ENCODE results near the gene FXYD6. TPM values are rescaled to one million over a fixed set of nuclear protein-coding genes. Genes with fewer than 3 reads are reported as not detected.
A peak's percentile ranks its signal among the peaks of the same experiment; 100 is the strongest.

FXYD6 gene
- polyA plus RNA-seq, 1 of the 3 experiments (the other 2 are of a cell fraction) = 1.4 TPM

- Histone ChIP-seq H3K79me2 (ENCODE audit: insufficient read depth) (no peaks in the 10 kb centered on the region), H2AFZ (ENCODE audit: low read depth) (no peak overlapping the region), H3K36me3 (replicated peaks in 1 of 2; ENCODE audit: control insufficient read depth in 1 of 2, insufficient read depth in 2 of 2, low read length in 1 of 2) (no peaks in the 10 kb centered on the region), H3K9me2 (no peaks in the 10 kb centered on the region), H3K9ac (no peak overlapping the region), H3K4me2 (no peak overlapping the region), H4K20me1 (ENCODE audit: insufficient read depth) (no peaks in the 10 kb centered on the region), H3K27me3 (ENCODE audit: insufficient read depth) (peaks cover 11% of the 10 kb centered on the region; the same call in 1 of the 2 replicates), H3F3A (replicated peaks; ENCODE audit: insufficient read depth) (no peaks in the 10 kb centered on the region), H3K9me3 (no peaks in the 10 kb centered on the region), H3K27ac (ENCODE audit: low read depth in 2 of 2, low read length in 1 of 2) (peak overlapping the region in 1 of 2 experiments; percentile 34; a peak in 1 of 4 replicates), H3K4me1 (ENCODE audit: control insufficient read depth in 1 of 2, insufficient read depth in 2 of 2, low read depth in 1 of 2, low read length in 1 of 2) (peaks cover 0 to 38% of the 10 kb centered on the region in 2 experiments; a peak in 1 of 4 replicates), H3K4me3 (ENCODE audit: low read depth in 2 of 2, low read length in 1 of 2) (no peak overlapping the region)
- ChIA-PET POLR2A (no interaction called here), CTCF (interaction anchor here (1.4 to 5.5 kb wide), 3 partner anchors 25 to 443 kb away, joined by 5 to 33 read pairs (median 27); no protein-coding TSS in a partner anchor)
- DNase-seq = no peak
- WGBS (ENCODE audit: low lambda C conversion rate) = 59% methylated on average over 13 of the region's 17 CpGs
- TF ChIP-seq SMC3 (IDR thresholded peaks at IDR 0.05; ENCODE audit: low read depth, low read length) = no peak
- TF ChIP-seq FOXJ3 (CRISPR knock-in tag; IDR thresholded peaks at IDR 0.05) = no peak
- no peak for TF ChIP-seq GABPA (IDR thresholded peaks at IDR 0.05; ENCODE audit: low read depth)
- TF ChIP-seq, protein P1, sequence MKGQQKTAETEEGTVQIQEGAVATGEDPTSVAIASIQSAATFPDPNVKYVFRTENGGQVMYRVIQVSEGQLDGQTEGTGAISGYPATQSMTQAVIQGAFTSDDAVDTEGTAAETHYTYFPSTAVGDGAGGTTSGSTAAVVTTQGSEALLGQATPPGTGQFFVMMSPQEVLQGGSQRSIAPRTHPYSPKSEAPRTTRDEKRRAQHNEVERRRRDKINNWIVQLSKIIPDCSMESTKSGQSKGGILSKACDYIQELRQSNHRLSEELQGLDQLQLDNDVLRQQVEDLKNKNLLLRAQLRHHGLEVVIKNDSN (IDR thresholded peaks at IDR 0.05; ENCODE audit: borderline replicate concordance, low read depth) = no peak
- no peak for TF ChIP-seq RFX5 (IDR thresholded peaks at IDR 0.05; ENCODE audit: low read length)
- TF ChIP-seq MXI1 (IDR thresholded peaks at IDR 0.05; ENCODE audit: low read depth, low read length) = no peak
- no peak for TF ChIP-seq RAD21 (IDR thresholded peaks at IDR 0.05; ENCODE audit: low read length)
- TF ChIP-seq EZH2phosphoT487 (IDR thresholded peaks at IDR 0.05; ENCODE audit: borderline replicate concordance, low read depth) = no peak
- no peak for TF ChIP-seq MEF2A (IDR thresholded peaks at IDR 0.05; ENCODE audit: borderline replicate concordance, low read depth)
- no peak for TF ChIP-seq JUND (IDR thresholded peaks at IDR 0.05)
- TF ChIP-seq GATA2 (CRISPR knock-in tag; IDR thresholded peaks at IDR 0.05) = no peak
These were observed 7.5 kb downstream of the FXYD6 start for GRCh38 chr11:117868815-117869561.

- no peaks in the 10 kb centered on the region for H3K79me2 ChIP-seq (ENCODE audit: insufficient read depth)
- no peak overlapping the region for H3K9ac ChIP-seq
- no peak overlapping the region for H2AFZ ChIP-seq (ENCODE audit: low read depth)
- no peak overlapping the region for H3K4me3 ChIP-seq (ENCODE audit: low read depth in 2 of 2, low read length in 1 of 2)
- POLR2A ChIA-PET = no interaction called here
- H3K27ac ChIP-seq (ENCODE audit: low read depth in 2 of 2, low read length in 1 of 2) = no peak overlapping the region
- H3K4me2 ChIP-seq = no peak overlapping the region
- WGBS (ENCODE audit: low lambda C conversion rate) = 54% methylated on average over 11 of the region's 11 CpGs
- H3K36me3 ChIP-seq (replicated peaks in 1 of 2; ENCODE audit: control insufficient read depth in 1 of 2, insufficient read depth in 2 of 2, low read length in 1 of 2) = no peaks in the 10 kb centered on the region
- peaks cover 0 to 38% of the 10 kb centered on the region in 2 experiments; a peak in 1 of 4 replicates for H3K4me1 ChIP-seq (ENCODE audit: control insufficient read depth in 1 of 2, insufficient read depth in 2 of 2, low read depth in 1 of 2, low read length in 1 of 2)
- H3K9me2 ChIP-seq = no peaks in the 10 kb centered on the region
- no peaks in the 10 kb centered on the region for H3F3A ChIP-seq (replicated peaks; ENCODE audit: insufficient read depth)
- H4K20me1 ChIP-seq (ENCODE audit: insufficient read depth) = no peaks in the 10 kb centered on the region
- DNase-seq = no peak
- CTCF ChIA-PET = interaction anchor here (1.3 to 5.5 kb wide), 3 partner anchors 24 to 185 kb away, joined by 3 to 33 read pairs (median 9); no protein-coding TSS in a partner anchor
- no peak for TF ChIP-seq POLR2AphosphoS5 (IDR thresholded peaks at IDR 0.05; ENCODE audit: low read depth, low read length)
- TF ChIP-seq, protein P2, sequence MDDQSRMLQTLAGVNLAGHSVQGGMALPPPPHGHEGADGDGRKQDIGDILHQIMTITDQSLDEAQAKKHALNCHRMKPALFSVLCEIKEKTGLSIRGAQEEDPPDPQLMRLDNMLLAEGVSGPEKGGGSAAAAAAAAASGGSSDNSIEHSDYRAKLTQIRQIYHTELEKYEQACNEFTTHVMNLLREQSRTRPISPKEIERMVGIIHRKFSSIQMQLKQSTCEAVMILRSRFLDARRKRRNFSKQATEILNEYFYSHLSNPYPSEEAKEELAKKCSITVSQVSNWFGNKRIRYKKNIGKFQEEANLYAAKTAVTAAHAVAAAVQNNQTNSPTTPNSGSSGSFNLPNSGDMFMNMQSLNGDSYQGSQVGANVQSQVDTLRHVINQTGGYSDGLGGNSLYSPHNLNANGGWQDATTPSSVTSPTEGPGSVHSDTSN (IDR thresholded peaks at IDR 0.05) = no peak
- TF ChIP-seq, protein P3, sequence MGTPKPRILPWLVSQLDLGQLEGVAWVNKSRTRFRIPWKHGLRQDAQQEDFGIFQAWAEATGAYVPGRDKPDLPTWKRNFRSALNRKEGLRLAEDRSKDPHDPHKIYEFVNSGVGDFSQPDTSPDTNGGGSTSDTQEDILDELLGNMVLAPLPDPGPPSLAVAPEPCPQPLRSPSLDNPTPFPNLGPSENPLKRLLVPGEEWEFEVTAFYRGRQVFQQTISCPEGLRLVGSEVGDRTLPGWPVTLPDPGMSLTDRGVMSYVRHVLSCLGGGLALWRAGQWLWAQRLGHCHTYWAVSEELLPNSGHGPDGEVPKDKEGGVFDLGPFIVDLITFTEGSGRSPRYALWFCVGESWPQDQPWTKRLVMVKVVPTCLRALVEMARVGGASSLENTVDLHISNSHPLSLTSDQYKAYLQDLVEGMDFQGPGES (IDR thresholded peaks at IDR 0.05; ENCODE audit: low read depth, low read length) = no peak
- no peak for TF ChIP-seq NRF1 (IDR thresholded peaks at IDR 0.05; ENCODE audit: low read depth, low read length)
- no peak for TF ChIP-seq EP300 (IDR thresholded peaks at IDR 0.05; ENCODE audit: borderline replicate concordance in 1 of 2, low read depth in 1 of 2, low read length in 1 of 2)
- TF ChIP-seq SIN3A (IDR thresholded peaks at IDR 0.05; ENCODE audit: borderline replicate concordance, low read depth, low read length) = no peak
- TF ChIP-seq FOSL2 (IDR thresholded peaks at IDR 0.05; ENCODE audit: borderline replicate concordance, low read depth) = no peak
- no peak for TF ChIP-seq RXRA (IDR thresholded peaks at IDR 0.05; ENCODE audit: borderline replicate concordance, low read depth)
- TF ChIP-seq NFIC (IDR thresholded peaks at IDR 0.05; ENCODE audit: borderline replicate concordance) = no peak
- H3K27me3 ChIP-seq (ENCODE audit: insufficient read depth) = peaks cover 11% of the 10 kb centered on the region; the same call in 1 of the 2 replicates
- no peaks in the 10 kb centered on the region for H3K9me3 ChIP-seq
These were observed 8.4 kb downstream of the FXYD6 start for GRCh38 chr11:117868088-117868487.
